Upper lobe of left lung (tissue), 6 donors: Measurements from ENCODE around the gene PBRM1. TPM values are rescaled to one million over a fixed set of nuclear protein-coding genes. Genes with fewer than 3 reads are reported as not detected.

Source experiments
- ATAC-seq, 2 donors: fragments of 200-7000 bp; cut with Tn5 transposase; one replicate each; pipeline ENCODE4 v1.9.1; 2022; ENCODE audit warnings: mild to moderate bottlenecking in 2 of 2, moderate library complexity in 2 of 2; ENCODE audit not compliant: low FRiP score in 2 of 2
- DNase-seq, 2 donors: peaks; one replicate each; pipeline ENCODE4 v3.0.0-alpha.2; 2019 to 2020
- H3K27ac ChIP-seq, 4 donors: fragments of 200-600 bp; sonication (generic); one replicate each; pipeline ENCODE4 v1.5.1; 2016 to 2019
- H3K27me3 ChIP-seq, 4 donors: fragments of 200-600 bp; sonication (generic); one replicate each; pipeline ENCODE4 v1.5.1; 2017 to 2019
- H3K36me3 ChIP-seq, 4 donors: fragments of 200-600 bp; sonication (generic); one replicate each; pipeline ENCODE4 v1.5.1; 2016 to 2019
- H3K4me1 ChIP-seq, 4 donors: fragments of 200-600 bp; sonication (generic); one replicate each; pipeline ENCODE4 v1.5.1; 2018 to 2019
- H3K4me3 ChIP-seq, 4 donors: fragments of 200-600 bp; sonication (generic); one replicate each; pipeline ENCODE4 v1.5.1; 2017 to 2019; ENCODE audit warnings: mild to moderate bottlenecking in 2 of 4, moderate library complexity in 1 of 4
- H3K9me3 ChIP-seq, 4 donors: fragments of 200-600 bp; sonication (generic); one replicate each; pipeline ENCODE4 v1.5.1; 2018 to 2019
- CTCF ChIP-seq, 6 experiments: fragments of 450-650 bp in 4 of 6; fragments of 200-600 bp in 2 of 6; sonication (generic) in 2 of 6; IDR thresholded peaks; one replicate each; pipeline ENCODE4 v1.5.1; 2016 to 2019; ENCODE audit warnings: antibody characterized with exemption in 6 of 6
- EP300 ChIP-seq, 4 donors: sonication (generic); formaldehyde crosslinking; IDR thresholded peaks; one replicate each; pipeline ENCODE4 v1.5.1; 2017; ENCODE audit warnings: antibody characterized with exemption in 4 of 4, control low read depth in 2 of 4
- POLR2A ChIP-seq, 4 donors: fragments of 450-650 bp; IDR thresholded peaks; one replicate each; pipeline ENCODE4 v1.5.1; 2016 to 2017; ENCODE audit warnings: antibody characterized with exemption in 4 of 4, mild to moderate bottlenecking in 2 of 4
- POLR2AphosphoS5 ChIP-seq, 2 donors: sonication (generic); formaldehyde crosslinking; IDR thresholded peaks; one replicate each; pipeline ENCODE4 v1.5.1; 2017; ENCODE audit warnings: antibody characterized with exemption in 2 of 2
- WGBS, 2 donors: methylation state at CpG; one replicate each; pipeline ENCODE4 v1.1.5; 2017 to 2018; 5-methylcytosine and 5-hydroxymethylcytosine counted together
- total RNA-seq, 6 donors: library from RNA; depleted of rRNA in 4 of 6; stranded (reverse); fragments of >200 nt in 4 of 6; gene quantifications; one replicate each; pipeline versions ENCODE4 v1.1.0 to v1.2.1, GENCODE V29; 2016 to 2021
- donor health status: DM: no; HTN: no; CAD: no; lungs with moderate emphysema.
- donor health status: DM: no; HTN: yes; CAD: no; lungs with severe emphysema.

The PBRM1 gene
- total RNA-seq, 6 donors from 2014 or later = 60.9 to 151 (median 81.6) TPM

GRCh38 chr3:52620580-52620979 is 65.1 kb downstream of the PBRM1 start:
- no peaks in the 10 kb centered on the region for H3K9me3 ChIP-seq
- H3K27me3 ChIP-seq = no peaks in the 10 kb centered on the region
- peaks cover 0 to 4% (median 0%) of the 10 kb centered on the region in 4 donors for H3K4me1 ChIP-seq
- 92% methylated on average over 2 of the region's 2 CpGs for WGBS, 2 donors
- no peak overlapping the region for H3K27ac ChIP-seq
- no peak overlapping the region for H3K4me3 ChIP-seq
- no peak for TF ChIP-seq CTCF (IDR thresholded peaks at IDR 0.05)
- no peak for TF ChIP-seq POLR2A (IDR thresholded peaks at IDR 0.05)
- no peak for TF ChIP-seq EP300 (IDR thresholded peaks at IDR 0.05)
- TF ChIP-seq POLR2AphosphoS5 (IDR thresholded peaks at IDR 0.05) = no peak
- DNase-seq = no peak
- peaks cover 14 to 68% (median 35%) of the 10 kb centered on the region in 4 donors for H3K36me3 ChIP-seq
- ATAC-seq = no peak

DNA sequence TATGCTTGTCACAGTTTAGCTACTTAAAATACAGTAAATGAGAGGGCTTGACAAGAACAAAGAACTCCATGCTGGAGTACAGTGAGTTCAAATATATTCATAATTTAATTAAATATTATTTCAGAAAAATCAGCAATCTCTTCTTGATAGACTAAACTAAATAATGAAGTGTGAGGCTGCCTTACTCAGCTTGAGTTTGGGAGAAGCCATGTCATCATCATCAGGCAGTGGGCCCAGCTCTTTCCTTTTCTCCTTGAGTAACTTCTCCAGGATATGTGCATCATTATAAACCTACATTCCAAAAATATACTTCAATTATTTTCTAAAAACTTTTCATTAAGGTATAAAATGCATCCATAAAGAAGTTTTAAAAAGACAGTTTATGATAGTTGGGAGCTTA is 70.5 kb downstream of the PBRM1 start:
- H3K4me3 ChIP-seq = no peak overlapping the region
- TF ChIP-seq POLR2AphosphoS5 (IDR thresholded peaks at IDR 0.05) (no peak), EP300 (IDR thresholded peaks at IDR 0.05) (no peak), POLR2A (IDR thresholded peaks at IDR 0.05) (no peak), CTCF (IDR thresholded peaks at IDR 0.05) (no peak)
- H3K36me3 ChIP-seq = peaks cover 16 to 80% (median 50%) of the 10 kb centered on the region in 4 donors
- DNase-seq = no peak
- no peak for ATAC-seq
- no peaks in the 10 kb centered on the region for H3K9me3 ChIP-seq
- H3K27me3 ChIP-seq = no peaks in the 10 kb centered on the region
- H3K4me1 ChIP-seq = no peaks in the 10 kb centered on the region
- H3K27ac ChIP-seq = no peak overlapping the region

DNA sequence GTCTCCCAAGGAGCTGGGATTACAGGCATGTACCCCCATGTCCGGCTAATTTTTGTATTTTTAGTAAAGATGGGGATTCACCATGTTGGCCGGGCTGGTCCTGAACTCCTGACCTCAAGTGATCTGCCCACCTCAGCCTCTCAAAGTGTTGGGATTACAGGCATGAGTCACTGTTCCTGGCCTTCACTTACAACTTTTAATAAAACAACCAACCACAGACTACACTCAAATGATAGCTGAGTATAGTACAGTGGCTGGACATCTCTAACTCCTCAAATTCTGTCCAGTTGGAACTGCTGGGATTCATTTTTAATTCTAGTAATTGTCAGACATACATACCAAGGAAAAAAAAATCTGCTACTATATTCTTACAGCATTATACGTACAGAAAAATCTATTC is 71.0 kb downstream of the PBRM1 start:
- DNase-seq (no peak), ATAC-seq (no peak)
- Histone ChIP-seq H3K4me3 (no peak overlapping the region), H3K36me3 (peaks cover 16 to 82% (median 53%) of the 10 kb centered on the region in 4 donors), H3K9me3 (no peaks in the 10 kb centered on the region), H3K4me1 (no peaks in the 10 kb centered on the region), H3K27me3 (no peaks in the 10 kb centered on the region), H3K27ac (peak overlapping the region in 1 of 4 donors; percentile 17)
- WGBS, 2 donors = 93 to 94% methylated on average over 3 of the region's 3 CpGs
- TF ChIP-seq CTCF (IDR thresholded peaks at IDR 0.05) = no peak
- no peak for TF ChIP-seq POLR2AphosphoS5 (IDR thresholded peaks at IDR 0.05)
- no peak for TF ChIP-seq EP300 (IDR thresholded peaks at IDR 0.05)
- TF ChIP-seq POLR2A (IDR thresholded peaks at IDR 0.05) = no peak

GRCh38 chr3:52609316-52609815 is 76.3 kb downstream of the PBRM1 start:
- H3K36me3 ChIP-seq = peaks cover 0 to 69% (median 33%) of the 10 kb centered on the region in 4 donors
- WGBS, 2 donors = 90 to 94% methylated on average over 8 of the region's 8 CpGs
- TF ChIP-seq POLR2A (IDR thresholded peaks at IDR 0.05) (no peak), CTCF (IDR thresholded peaks at IDR 0.05) (no peak), POLR2AphosphoS5 (IDR thresholded peaks at IDR 0.05) (no peak)
- no peak overlapping the region for H3K4me3 ChIP-seq
- no peak for DNase-seq
- no peaks in the 10 kb centered on the region for H3K27me3 ChIP-seq
- H3K9me3 ChIP-seq = no peaks in the 10 kb centered on the region
- peaks cover 4 to 23% (median 7%) of the 10 kb centered on the region in 4 donors for H3K4me1 ChIP-seq
- ATAC-seq = no peak
- H3K27ac ChIP-seq = no peak overlapping the region

DNA sequence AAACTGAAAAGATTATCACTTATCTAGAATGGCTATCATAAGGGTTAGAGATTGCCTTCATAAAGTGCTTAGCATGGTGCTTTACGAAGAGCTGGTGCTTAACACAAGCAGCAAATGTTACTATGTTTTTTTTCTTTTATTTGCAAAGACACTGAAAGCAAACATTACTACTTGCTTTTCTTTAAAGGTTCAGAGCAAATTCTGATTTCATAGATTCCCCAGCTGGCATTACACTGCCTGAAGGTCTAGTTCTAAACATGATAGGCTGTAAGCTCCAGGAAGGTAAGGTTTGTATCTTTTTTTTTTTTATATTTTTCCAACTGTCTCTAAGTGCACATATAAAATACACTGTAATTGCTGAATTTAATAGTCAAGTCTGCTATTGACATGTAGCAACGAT is 77.4 kb downstream of the PBRM1 start:
- peaks cover 0 to 73% (median 34%) of the 10 kb centered on the region in 4 donors for H3K36me3 ChIP-seq
- H3K4me1 ChIP-seq = peaks cover 4 to 23% (median 7%) of the 10 kb centered on the region in 4 donors
- TF ChIP-seq POLR2A (IDR thresholded peaks at IDR 0.05) = no peak
- no peak for TF ChIP-seq EP300 (IDR thresholded peaks at IDR 0.05)
- no peak for TF ChIP-seq POLR2AphosphoS5 (IDR thresholded peaks at IDR 0.05)
- TF ChIP-seq CTCF (IDR thresholded peaks at IDR 0.05) = no peak
- H3K9me3 ChIP-seq = no peaks in the 10 kb centered on the region
- no peak for DNase-seq
- 75 to 81% methylated on average over 2 of the region's 2 CpGs for WGBS, 2 donors
- H3K27ac ChIP-seq = peak overlapping the region in 1 of 4 donors; percentile 32
- H3K4me3 ChIP-seq = no peak overlapping the region
- no peaks in the 10 kb centered on the region for H3K27me3 ChIP-seq
- ATAC-seq = no peak
